ENCODE results near the gene CAPNS2.
A peak's percentile ranks its signal among the peaks of the same experiment; 100 is the strongest.

The CAPNS2 gene

GRCh38 chr16:55566432-55567175 lies at the start of gene CAPNS2:
Gene CAPNS2, plus strand, starts transcription at chr16:55566684. Its CDS starts 73 bp downstream, at chr16:55566757.
- no peak for DNase-seq
- in situ Hi-C loops (cut with MboI; ENCODE audit: low pct_unique_long_range_greater_than_20kb, low sequenced_read_pairs): no loop called here

- in situ Hi-C loops (cut with MboI; ENCODE audit: low pct_unique_long_range_greater_than_20kb, low sequenced_read_pairs): no loop called here
- no peak for DNase-seq
Observed at GRCh38 chr16:55521792-55522191, 44.7 kb upstream of the CAPNS2 start.

- in situ Hi-C loops (cut with MboI; ENCODE audit: low pct_unique_long_range_greater_than_20kb, low sequenced_read_pairs): no loop called here
- no peak for DNase-seq
Observed at GRCh38 chr16:55526441-55526840, 40.0 kb upstream of the CAPNS2 start.

- no peak for DNase-seq
- in situ Hi-C loops (cut with MboI; ENCODE audit: low pct_unique_long_range_greater_than_20kb, low sequenced_read_pairs): no loop called here
Observed at GRCh38 chr16:55527885-55528284, 38.6 kb upstream of the CAPNS2 start.

- no peak for DNase-seq
- in situ Hi-C loops (cut with MboI; ENCODE audit: low pct_unique_long_range_greater_than_20kb, low sequenced_read_pairs): no loop called here
Observed at GRCh38 chr16:55529018-55529417, 37.5 kb upstream of the CAPNS2 start.

GRCh38 chr16:55530316-55530856 lies 36.1 kb upstream of the CAPNS2 start:
- in situ Hi-C loops (cut with MboI; ENCODE audit: low pct_unique_long_range_greater_than_20kb, low sequenced_read_pairs): no loop called here

GRCh38 chr16:55532227-55532626 lies 34.3 kb upstream of the CAPNS2 start:
- in situ Hi-C loops (cut with MboI; ENCODE audit: low pct_unique_long_range_greater_than_20kb, low sequenced_read_pairs): no loop called here
- DNase-seq: no peak

More at GRCh38 chr16:55530316-55530856, 36.1 kb upstream of the CAPNS2 start:
- DNase-seq: no peak

- in situ Hi-C loops (cut with MboI; ENCODE audit: low pct_unique_long_range_greater_than_20kb, low sequenced_read_pairs): no loop called here
- DNase-seq: no peak
Observed at GRCh38 chr16:55534756-55535155, 31.7 kb upstream of the CAPNS2 start.

- in situ Hi-C loops (cut with MboI; ENCODE audit: low pct_unique_long_range_greater_than_20kb, low sequenced_read_pairs): no loop called here
- peak; percentile 29 for DNase-seq
Observed at GRCh38 chr16:55539049-55539448, 27.4 kb upstream of the CAPNS2 start.

- no peak for DNase-seq
- in situ Hi-C loops (cut with MboI; ENCODE audit: low pct_unique_long_range_greater_than_20kb, low sequenced_read_pairs): no loop called here
Observed at GRCh38 chr16:55539488-55539887, 27.0 kb upstream of the CAPNS2 start.

- in situ Hi-C loops (cut with MboI; ENCODE audit: low pct_unique_long_range_greater_than_20kb, low sequenced_read_pairs): no loop called here
- no peak for DNase-seq
Observed at GRCh38 chr16:55540221-55540620, 26.3 kb upstream of the CAPNS2 start.

- no peak for DNase-seq
- in situ Hi-C loops (cut with MboI; ENCODE audit: low pct_unique_long_range_greater_than_20kb, low sequenced_read_pairs): no loop called here
Observed at GRCh38 chr16:55542459-55543082, 23.9 kb upstream of the CAPNS2 start.

- DNase-seq: peak; percentile 30
- in situ Hi-C loops (cut with MboI; ENCODE audit: low pct_unique_long_range_greater_than_20kb, low sequenced_read_pairs): no loop called here
Observed at GRCh38 chr16:55543472-55543871, 23.0 kb upstream of the CAPNS2 start.

GRCh38 chr16:55552621-55553020 lies 13.9 kb upstream of the CAPNS2 start:
- in situ Hi-C loops (cut with MboI; ENCODE audit: low pct_unique_long_range_greater_than_20kb, low sequenced_read_pairs): no loop called here

GRCh38 chr16:55555436-55555835 lies 11.0 kb upstream of the CAPNS2 start:
- in situ Hi-C loops (cut with MboI; ENCODE audit: low pct_unique_long_range_greater_than_20kb, low sequenced_read_pairs): no loop called here
- DNase-seq: no peak

More at GRCh38 chr16:55552621-55553020, 13.9 kb upstream of the CAPNS2 start:
- DNase-seq: no peak

- no peak for DNase-seq
- in situ Hi-C loops (cut with MboI; ENCODE audit: low pct_unique_long_range_greater_than_20kb, low sequenced_read_pairs): no loop called here
Observed at GRCh38 chr16:55557186-55557585, 9.3 kb upstream of the CAPNS2 start.

GRCh38 chr16:55559233-55559632 lies 7.3 kb upstream of the CAPNS2 start:
- DNase-seq: no peak
- in situ Hi-C loops (cut with MboI; ENCODE audit: low pct_unique_long_range_greater_than_20kb, low sequenced_read_pairs): no loop called here

GRCh38 chr16:55559933-55560516 lies 6.5 kb upstream of the CAPNS2 start:
- no peak for DNase-seq
- in situ Hi-C loops (cut with MboI; ENCODE audit: low pct_unique_long_range_greater_than_20kb, low sequenced_read_pairs): no loop called here

- in situ Hi-C loops (cut with MboI; ENCODE audit: low pct_unique_long_range_greater_than_20kb, low sequenced_read_pairs): no loop called here
- DNase-seq: no peak
Observed at GRCh38 chr16:55561319-55561848, 5.1 kb upstream of the CAPNS2 start.

GRCh38 chr16:55562936-55563335 lies 3.5 kb upstream of the CAPNS2 start:
- in situ Hi-C loops (cut with MboI; ENCODE audit: low pct_unique_long_range_greater_than_20kb, low sequenced_read_pairs): no loop called here
- no peak for DNase-seq

All from KBM-7 (cell line).